Measurements from ENCODE around the gene HPS1. TPM values are rescaled to one million over a fixed set of nuclear protein-coding genes. Genes with fewer than 3 reads are reported as not detected.

The HPS1 gene
- total and polyA plus RNA-seq, 2 donors (not counting 3 experiments of a cell fraction or from before 2014, with no cell fraction given), result 60.7 to 67.5 TPM

DNA sequence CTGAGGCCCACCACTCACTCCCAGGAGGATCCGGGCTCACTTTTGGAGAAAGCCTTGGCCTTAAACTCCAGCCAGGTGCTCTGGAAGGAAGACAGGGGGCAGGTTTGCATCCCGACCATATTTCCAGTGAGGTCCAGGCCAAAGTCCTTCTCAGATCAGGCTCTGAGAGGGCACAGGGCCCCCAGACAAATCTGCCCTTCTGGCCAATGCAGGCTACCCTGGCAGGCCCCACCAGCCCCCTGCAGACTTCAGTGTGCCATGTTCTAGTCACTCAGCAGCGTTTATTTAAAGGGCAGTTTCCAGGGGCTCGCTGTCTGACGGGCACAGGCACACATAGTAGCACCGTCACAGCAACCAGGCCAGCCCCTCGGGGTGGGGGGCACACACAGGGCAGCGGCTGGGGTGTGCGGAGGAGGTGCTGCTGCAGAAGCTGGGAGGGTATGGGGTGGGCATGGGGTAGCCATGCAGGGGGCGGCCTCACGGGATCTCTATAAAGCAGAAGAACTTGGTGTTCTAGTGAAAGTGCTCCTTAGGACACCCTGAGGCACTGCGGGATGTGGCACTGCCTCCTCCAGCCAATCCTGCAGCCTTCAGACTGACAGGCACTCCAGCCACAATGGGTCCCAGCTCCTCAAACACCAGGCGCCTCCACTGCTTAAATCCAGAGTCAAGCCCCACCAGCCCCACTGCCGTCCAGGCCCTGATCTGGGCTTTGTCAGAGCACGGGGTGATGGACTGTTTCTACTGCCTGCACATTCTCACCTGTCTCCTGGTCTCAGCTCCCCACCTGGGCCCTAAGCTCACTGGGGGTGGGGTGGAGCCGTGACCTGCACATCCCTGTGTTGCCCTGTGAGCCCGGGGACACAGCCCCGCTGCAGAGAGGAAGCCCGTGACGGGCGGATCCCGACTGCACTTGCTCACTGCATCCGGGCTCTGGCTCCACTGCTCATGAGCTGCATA lies 22.2 kb downstream of the HPS1 start:
- no peaks in the 10 kb centered on the region for H3K27me3 ChIP-seq (ENCODE audit: control insufficient read depth in 2 of 2, insufficient read depth in 2 of 2, low read length in 2 of 2)
- no peak overlapping the region for H3K9ac ChIP-seq (replicated peaks; ENCODE audit: extremely low read depth, insufficient read depth, low read length)
- TF ChIP-seq POLR2A (IDR thresholded peaks at IDR 0.05; ENCODE audit: low read depth, low read length) (no peak), MYC (IDR thresholded peaks at IDR 0.05; ENCODE audit: low read depth, low read length) (no peak), POLR2AphosphoS5 (IDR thresholded peaks at IDR 0.05; ENCODE audit: insufficient read depth, low read depth, low read length) (no peak), FOS (IDR thresholded peaks at IDR 0.05; ENCODE audit: borderline replicate concordance, insufficient read depth, low read length) (no peak), JUN (IDR thresholded peaks at IDR 0.05; ENCODE audit: borderline replicate concordance, insufficient read depth, insufficient read length, low read depth) (no peak), GATA2 (IDR thresholded peaks at IDR 0.05; ENCODE audit: insufficient read depth, insufficient read length, low read depth, low read length) (no peak), EZH2 (IDR thresholded peaks at IDR 0.05; ENCODE audit: borderline replicate concordance, low read depth, low read length, severe bottlenecking) (no peak)
- TF ChIP-seq, protein P1, sequence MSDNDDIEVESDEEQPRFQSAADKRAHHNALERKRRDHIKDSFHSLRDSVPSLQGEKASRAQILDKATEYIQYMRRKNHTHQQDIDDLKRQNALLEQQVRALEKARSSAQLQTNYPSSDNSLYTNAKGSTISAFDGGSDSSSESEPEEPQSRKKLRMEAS (IDR thresholded peaks at IDR 0.05; ENCODE audit: insufficient read depth, insufficient read length), result no peak
- TF ChIP-seq, protein P2, sequence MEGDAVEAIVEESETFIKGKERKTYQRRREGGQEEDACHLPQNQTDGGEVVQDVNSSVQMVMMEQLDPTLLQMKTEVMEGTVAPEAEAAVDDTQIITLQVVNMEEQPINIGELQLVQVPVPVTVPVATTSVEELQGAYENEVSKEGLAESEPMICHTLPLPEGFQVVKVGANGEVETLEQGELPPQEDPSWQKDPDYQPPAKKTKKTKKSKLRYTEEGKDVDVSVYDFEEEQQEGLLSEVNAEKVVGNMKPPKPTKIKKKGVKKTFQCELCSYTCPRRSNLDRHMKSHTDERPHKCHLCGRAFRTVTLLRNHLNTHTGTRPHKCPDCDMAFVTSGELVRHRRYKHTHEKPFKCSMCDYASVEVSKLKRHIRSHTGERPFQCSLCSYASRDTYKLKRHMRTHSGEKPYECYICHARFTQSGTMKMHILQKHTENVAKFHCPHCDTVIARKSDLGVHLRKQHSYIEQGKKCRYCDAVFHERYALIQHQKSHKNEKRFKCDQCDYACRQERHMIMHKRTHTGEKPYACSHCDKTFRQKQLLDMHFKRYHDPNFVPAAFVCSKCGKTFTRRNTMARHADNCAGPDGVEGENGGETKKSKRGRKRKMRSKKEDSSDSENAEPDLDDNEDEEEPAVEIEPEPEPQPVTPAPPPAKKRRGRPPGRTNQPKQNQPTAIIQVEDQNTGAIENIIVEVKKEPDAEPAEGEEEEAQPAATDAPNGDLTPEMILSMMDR (IDR thresholded peaks at IDR 0.05; ENCODE audit: extremely low read depth in 1 of 2, insufficient read depth in 1 of 2, low read depth in 1 of 2, low read length in 2 of 2), result no peak
- no peak overlapping the region for H2AFZ ChIP-seq (ENCODE audit: low read depth, low read length)
- dilution Hi-C loops (cut with MboI; ENCODE audit: extremely low pct_ligation_motif_present, low sequenced_read_pairs), result no loop called here
- H3K9me3 ChIP-seq (replicated peaks; ENCODE audit: control insufficient read depth, insufficient read depth, low read length), result no peaks in the 10 kb centered on the region
- H3K27ac ChIP-seq (ENCODE audit: insufficient read depth, low read depth, low read length), result no peak overlapping the region
- peaks cover 2 to 28% of the 10 kb centered on the region in 2 experiments for H3K36me3 ChIP-seq (ENCODE audit: control insufficient read depth in 2 of 2, extremely low read depth in 1 of 2, insufficient read depth in 2 of 2, low read length in 2 of 2)
- H3K4me1 ChIP-seq (ENCODE audit: control insufficient read depth, extremely low read depth, insufficient read depth, low read length), result no peaks in the 10 kb centered on the region
- H3K4me3 ChIP-seq (replicated peaks in 1 of 3; ENCODE audit: insufficient read depth in 1 of 3, low read depth in 1 of 3, low read length in 3 of 3), result no peak overlapping the region
- FAIRE-seq (no peak), DNase-seq (ENCODE audit: low read depth, low spot score) (no peak)
- ChIA-PET POLR2A (no interaction called here), CTCF (interaction anchor here (0.8 to 4.0 kb wide), 20 partner anchors 10 to 854 kb away, joined by 3 to 45 read pairs (median 6); partner anchors contain the start of genes HPS1 and PYROXD2)
- H3K79me2 ChIP-seq (ENCODE audit: control insufficient read depth, insufficient read depth, low read length), result no peaks in the 10 kb centered on the region
- H3K4me2 ChIP-seq (ENCODE audit: insufficient read depth, low read length), result no peak overlapping the region
- BruUV-seq (replicated peaks), result no TSS peak
- H3K9me1 ChIP-seq (replicated peaks; ENCODE audit: control insufficient read depth, extremely low read depth, insufficient read depth, low read length), result no peaks in the 10 kb centered on the region
- no peaks in the 10 kb centered on the region for H4K20me1 ChIP-seq (replicated peaks; ENCODE audit: control insufficient read depth, extremely low read depth, insufficient read depth, low read length)
- intact Hi-C loops (cut with micrococcal nuclease), result loop anchor here (1.0 kb wide), 2 partner anchors 37 to 240 kb away; no protein-coding TSS in a partner anchor

Measured in endothelial cell of umbilical vein (primary cell).